GM12878 (cell line): ENCODE results near the gene FAR2. TPM values are rescaled to one million over a fixed set of nuclear protein-coding genes. Genes with fewer than 3 reads are reported as not detected.
A peak's percentile ranks its signal among the peaks of the same experiment; 100 is the strongest.

Experiments used
- IRF4 ChIP-seq: IDR thresholded peaks from 2 replicates; pipeline ENCODE4 v1.6.1; 2011; ENCODE audit warnings: low read depth, low read length
- NFIC ChIP-seq: IDR thresholded peaks from 2 replicates; pipeline ENCODE4 v1.6.1; 2012; ENCODE audit warnings: low read depth, mild to moderate bottlenecking, inconsistent platforms, low read length, moderate library complexity
- POU2F2 ChIP-seq: IDR thresholded peaks from 3 replicates; pipeline ENCODE4 v1.6.1; 2011; ENCODE audit warnings: low read depth, mild to moderate bottlenecking, low read length, borderline replicate concordance
- ZNF622 ChIP-seq: fragments of 450-650 bp; IDR thresholded peaks from 2 replicates; pipeline ENCODE4 v1.6.1; 2017; ENCODE audit warnings: mild to moderate bottlenecking, inconsistent platforms
- polyA plus RNA-seq, 11 experiments: library from polyadenylated mRNA; depleted of rRNA in 4 of 11; unstranded in 6 of 11; stranded (reverse) in 5 of 11; fragments of >200 nt; fragmentation: Nextera tagmentation in 4 of 11; fragmentation: Illumina TruSeq in 1 of 11; extraction: Ambion mirVana in 4 of 11; extraction: Trizol in 1 of 11; gene quantifications; 1 replicate in 1 of 11; 2 replicates in 10 of 11; pipeline versions ENCODE4 v1.2.1 to v1.2.3, GENCODE V29; 2011 to 2016; ENCODE audit warnings: inconsistent platforms in 2 of 11, missing spikeins in 2 of 11, low read depth in 1 of 11
- total RNA-seq, 4 experiments: library from RNA; depleted of rRNA in 3 of 4; stranded (reverse); fragments of >200 nt in 3 of 4; fragmentation: Illumina TruSeq in 1 of 4; extraction: Trizol in 1 of 4; gene quantifications; 2 replicates each; pipeline versions ENCODE4 v1.2.1 to v1.2.3, GENCODE V29; 2013 to 2021
- TF ChIP-seq, protein P1 (sequence below): fragments of 450-650 bp; conservative IDR thresholded peaks from 2 replicates; pipeline ENCODE4 v1.6.1; 2017; ENCODE audit warnings: mild to moderate bottlenecking, moderate library complexity
- TF ChIP-seq, protein P2 (sequence below): fragments of 450-650 bp; formaldehyde crosslinking; IDR thresholded peaks from 2 replicates; pipeline ENCODE4 v1.5.0; 2022; ENCODE audit warnings: mild to moderate bottlenecking, missing genetic modification characterization
- TF ChIP-seq, protein P3 (sequence below): IDR thresholded peaks from 2 replicates; pipeline ENCODE4 v1.6.1; 2012; ENCODE audit warnings: improper control_type of control experiment, low read depth, low read length; ENCODE audit not compliant: insufficient replicate concordance
- TF ChIP-seq, protein P4 (sequence below): fragments of 450-650 bp; IDR thresholded peaks from 2 replicates; pipeline ENCODE4 v1.6.1; 2017; ENCODE audit warnings: low read depth, mild to moderate bottlenecking, moderate library complexity
- TF ChIP-seq, protein P5 (sequence below): IDR thresholded peaks from 2 replicates; pipeline ENCODE4 v1.6.1; 2011; ENCODE audit warnings: borderline replicate concordance, low read depth, mild to moderate bottlenecking, moderate library complexity, mixed read lengths, low read length; ENCODE audit not compliant: insufficient read depth; ENCODE audit errors: extremely low read length

Gene FAR2
- total and polyA plus RNA-seq, 10 of the 15 experiments (the other 5 are each of a cell fraction or from before 2014, with no cell fraction given): 0.50 to 1.1 (median 0.65) TPM

DNA sequence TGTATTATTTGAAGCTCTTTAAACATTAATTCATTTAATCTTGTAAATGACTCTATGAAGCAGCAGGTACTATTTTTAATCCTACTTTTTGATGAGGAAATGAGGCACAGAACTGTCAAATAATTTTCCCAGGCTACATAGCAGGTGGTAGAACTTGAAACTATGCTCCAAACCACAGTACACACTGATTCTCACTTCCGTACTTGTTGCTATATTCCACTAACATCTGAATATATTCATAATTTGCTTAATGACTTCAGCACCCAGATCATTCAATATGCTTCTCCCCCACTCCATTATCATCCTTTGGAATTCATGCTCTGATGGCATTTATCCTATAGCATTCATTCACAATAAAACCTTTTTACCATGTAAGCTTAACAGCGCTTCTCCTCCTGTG lies 227.0 kb downstream of the FAR2 start (continued):
- TF ChIP-seq, protein P1, sequence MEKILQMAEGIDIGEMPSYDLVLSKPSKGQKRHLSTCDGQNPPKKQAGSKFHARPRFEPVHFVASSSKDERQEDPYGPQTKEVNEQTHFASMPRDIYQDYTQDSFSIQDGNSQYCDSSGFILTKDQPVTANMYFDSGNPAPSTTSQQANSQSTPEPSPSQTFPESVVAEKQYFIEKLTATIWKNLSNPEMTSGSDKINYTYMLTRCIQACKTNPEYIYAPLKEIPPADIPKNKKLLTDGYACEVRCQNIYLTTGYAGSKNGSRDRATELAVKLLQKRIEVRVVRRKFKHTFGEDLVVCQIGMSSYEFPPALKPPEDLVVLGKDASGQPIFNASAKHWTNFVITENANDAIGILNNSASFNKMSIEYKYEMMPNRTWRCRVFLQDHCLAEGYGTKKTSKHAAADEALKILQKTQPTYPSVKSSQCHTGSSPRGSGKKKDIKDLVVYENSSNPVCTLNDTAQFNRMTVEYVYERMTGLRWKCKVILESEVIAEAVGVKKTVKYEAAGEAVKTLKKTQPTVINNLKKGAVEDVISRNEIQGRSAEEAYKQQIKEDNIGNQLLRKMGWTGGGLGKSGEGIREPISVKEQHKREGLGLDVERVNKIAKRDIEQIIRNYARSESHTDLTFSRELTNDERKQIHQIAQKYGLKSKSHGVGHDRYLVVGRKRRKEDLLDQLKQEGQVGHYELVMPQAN: no peak
- TF ChIP-seq IRF4 (no peak), ZNF622 (no peak), POU2F2 (peak; percentile 61; the same call in 1 of the 3 replicates), NFIC (0 out of 2 replicates have a peak, but pooled peaks have one; percentile 18)
- TF ChIP-seq, protein P2, sequence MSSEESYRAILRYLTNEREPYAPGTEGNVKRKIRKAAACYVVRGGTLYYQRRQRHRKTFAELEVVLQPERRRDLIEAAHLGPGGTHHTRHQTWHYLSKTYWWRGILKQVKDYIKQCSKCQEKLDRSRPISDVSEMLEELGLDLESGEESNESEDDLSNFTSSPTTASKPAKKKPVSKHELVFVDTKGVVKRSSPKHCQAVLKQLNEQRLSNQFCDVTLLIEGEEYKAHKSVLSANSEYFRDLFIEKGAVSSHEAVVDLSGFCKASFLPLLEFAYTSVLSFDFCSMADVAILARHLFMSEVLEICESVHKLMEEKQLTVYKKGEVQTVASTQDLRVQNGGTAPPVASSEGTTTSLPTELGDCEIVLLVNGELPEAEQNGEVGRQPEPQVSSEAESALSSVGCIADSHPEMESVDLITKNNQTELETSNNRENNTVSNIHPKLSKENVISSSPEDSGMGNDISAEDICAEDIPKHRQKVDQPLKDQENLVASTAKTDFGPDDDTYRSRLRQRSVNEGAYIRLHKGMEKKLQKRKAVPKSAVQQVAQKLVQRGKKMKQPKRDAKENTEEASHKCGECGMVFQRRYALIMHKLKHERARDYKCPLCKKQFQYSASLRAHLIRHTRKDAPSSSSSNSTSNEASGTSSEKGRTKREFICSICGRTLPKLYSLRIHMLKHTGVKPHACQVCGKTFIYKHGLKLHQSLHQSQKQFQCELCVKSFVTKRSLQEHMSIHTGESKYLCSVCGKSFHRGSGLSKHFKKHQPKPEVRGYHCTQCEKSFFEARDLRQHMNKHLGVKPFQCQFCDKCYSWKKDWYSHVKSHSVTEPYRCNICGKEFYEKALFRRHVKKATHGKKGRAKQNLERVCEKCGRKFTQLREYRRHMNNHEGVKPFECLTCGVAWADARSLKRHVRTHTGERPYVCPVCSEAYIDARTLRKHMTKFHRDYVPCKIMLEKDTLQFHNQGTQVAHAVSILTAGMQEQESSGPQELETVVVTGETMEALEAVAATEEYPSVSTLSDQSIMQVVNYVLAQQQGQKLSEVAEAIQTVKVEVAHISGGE (CRISPR knock-in tag): no peak
- TF ChIP-seq, protein P3, sequence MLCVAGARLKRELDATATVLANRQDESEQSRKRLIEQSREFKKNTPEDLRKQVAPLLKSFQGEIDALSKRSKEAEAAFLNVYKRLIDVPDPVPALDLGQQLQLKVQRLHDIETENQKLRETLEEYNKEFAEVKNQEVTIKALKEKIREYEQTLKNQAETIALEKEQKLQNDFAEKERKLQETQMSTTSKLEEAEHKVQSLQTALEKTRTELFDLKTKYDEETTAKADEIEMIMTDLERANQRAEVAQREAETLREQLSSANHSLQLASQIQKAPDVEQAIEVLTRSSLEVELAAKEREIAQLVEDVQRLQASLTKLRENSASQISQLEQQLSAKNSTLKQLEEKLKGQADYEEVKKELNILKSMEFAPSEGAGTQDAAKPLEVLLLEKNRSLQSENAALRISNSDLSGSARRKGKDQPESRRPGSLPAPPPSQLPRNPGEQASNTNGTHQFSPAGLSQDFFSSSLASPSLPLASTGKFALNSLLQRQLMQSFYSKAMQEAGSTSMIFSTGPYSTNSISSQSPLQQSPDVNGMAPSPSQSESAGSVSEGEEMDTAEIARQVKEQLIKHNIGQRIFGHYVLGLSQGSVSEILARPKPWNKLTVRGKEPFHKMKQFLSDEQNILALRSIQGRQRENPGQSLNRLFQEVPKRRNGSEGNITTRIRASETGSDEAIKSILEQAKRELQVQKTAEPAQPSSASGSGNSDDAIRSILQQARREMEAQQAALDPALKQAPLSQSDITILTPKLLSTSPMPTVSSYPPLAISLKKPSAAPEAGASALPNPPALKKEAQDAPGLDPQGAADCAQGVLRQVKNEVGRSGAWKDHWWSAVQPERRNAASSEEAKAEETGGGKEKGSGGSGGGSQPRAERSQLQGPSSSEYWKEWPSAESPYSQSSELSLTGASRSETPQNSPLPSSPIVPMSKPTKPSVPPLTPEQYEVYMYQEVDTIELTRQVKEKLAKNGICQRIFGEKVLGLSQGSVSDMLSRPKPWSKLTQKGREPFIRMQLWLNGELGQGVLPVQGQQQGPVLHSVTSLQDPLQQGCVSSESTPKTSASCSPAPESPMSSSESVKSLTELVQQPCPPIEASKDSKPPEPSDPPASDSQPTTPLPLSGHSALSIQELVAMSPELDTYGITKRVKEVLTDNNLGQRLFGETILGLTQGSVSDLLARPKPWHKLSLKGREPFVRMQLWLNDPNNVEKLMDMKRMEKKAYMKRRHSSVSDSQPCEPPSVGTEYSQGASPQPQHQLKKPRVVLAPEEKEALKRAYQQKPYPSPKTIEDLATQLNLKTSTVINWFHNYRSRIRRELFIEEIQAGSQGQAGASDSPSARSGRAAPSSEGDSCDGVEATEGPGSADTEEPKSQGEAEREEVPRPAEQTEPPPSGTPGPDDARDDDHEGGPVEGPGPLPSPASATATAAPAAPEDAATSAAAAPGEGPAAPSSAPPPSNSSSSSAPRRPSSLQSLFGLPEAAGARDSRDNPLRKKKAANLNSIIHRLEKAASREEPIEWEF: no peak
- TF ChIP-seq, protein P4, sequence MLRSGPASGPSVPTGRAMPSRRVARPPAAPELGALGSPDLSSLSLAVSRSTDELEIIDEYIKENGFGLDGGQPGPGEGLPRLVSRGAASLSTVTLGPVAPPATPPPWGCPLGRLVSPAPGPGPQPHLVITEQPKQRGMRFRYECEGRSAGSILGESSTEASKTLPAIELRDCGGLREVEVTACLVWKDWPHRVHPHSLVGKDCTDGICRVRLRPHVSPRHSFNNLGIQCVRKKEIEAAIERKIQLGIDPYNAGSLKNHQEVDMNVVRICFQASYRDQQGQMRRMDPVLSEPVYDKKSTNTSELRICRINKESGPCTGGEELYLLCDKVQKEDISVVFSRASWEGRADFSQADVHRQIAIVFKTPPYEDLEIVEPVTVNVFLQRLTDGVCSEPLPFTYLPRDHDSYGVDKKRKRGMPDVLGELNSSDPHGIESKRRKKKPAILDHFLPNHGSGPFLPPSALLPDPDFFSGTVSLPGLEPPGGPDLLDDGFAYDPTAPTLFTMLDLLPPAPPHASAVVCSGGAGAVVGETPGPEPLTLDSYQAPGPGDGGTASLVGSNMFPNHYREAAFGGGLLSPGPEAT: no peak
- TF ChIP-seq, protein P5, sequence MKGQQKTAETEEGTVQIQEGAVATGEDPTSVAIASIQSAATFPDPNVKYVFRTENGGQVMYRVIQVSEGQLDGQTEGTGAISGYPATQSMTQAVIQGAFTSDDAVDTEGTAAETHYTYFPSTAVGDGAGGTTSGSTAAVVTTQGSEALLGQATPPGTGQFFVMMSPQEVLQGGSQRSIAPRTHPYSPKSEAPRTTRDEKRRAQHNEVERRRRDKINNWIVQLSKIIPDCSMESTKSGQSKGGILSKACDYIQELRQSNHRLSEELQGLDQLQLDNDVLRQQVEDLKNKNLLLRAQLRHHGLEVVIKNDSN: no peak
- TF ChIP-seq, all 136 proteins: peak for 4
